WERI-Rb-1 (cell line): ENCODE results near the gene TNKS1BP1.

Experiments used
- DNase-seq: peaks from one replicate; pipeline ENCODE4 v3.0.0-alpha.2; 2020
- H3K27ac ChIP-seq: fragments of 250-450 bp; sonication (Bioruptor Pico); 2 replicates; pipeline ENCODE4 v1.5.1; 2020; ENCODE audit warnings: mild to moderate bottlenecking, moderate library complexity
- H3K27me3 ChIP-seq: fragments of 250-450 bp; sonication (Bioruptor Pico); 2 replicates; pipeline ENCODE4 v1.5.1; 2021; ENCODE audit warnings: mild to moderate bottlenecking, low read depth, moderate library complexity; ENCODE audit not compliant: insufficient read depth, severe bottlenecking
- H3K36me3 ChIP-seq: fragments of 250-450 bp; sonication (Bioruptor Pico); 2 replicates; pipeline ENCODE4 v1.5.1; 2020; ENCODE audit warnings: mild to moderate bottlenecking, moderate library complexity
- H3K4me3 ChIP-seq: 2 replicates; pipeline ENCODE4 v1.5.1; 2011; ENCODE audit warnings: low read depth, mild to moderate bottlenecking, control low read depth, low read length
- H3K9me3 ChIP-seq: fragments of 250-450 bp; sonication (Bioruptor Pico); 2 replicates; pipeline ENCODE4 v1.5.1; 2021; ENCODE audit warnings: mild to moderate bottlenecking, moderate library complexity; ENCODE audit not compliant: severe bottlenecking
- TF ChIP-seq, protein P1 (sequence below): IDR thresholded peaks from 2 replicates; pipeline ENCODE4 v1.5.1; 2011; ENCODE audit warnings: low read depth, mild to moderate bottlenecking, control low read depth, inconsistent platforms, low read length

Gene TNKS1BP1

DNA sequence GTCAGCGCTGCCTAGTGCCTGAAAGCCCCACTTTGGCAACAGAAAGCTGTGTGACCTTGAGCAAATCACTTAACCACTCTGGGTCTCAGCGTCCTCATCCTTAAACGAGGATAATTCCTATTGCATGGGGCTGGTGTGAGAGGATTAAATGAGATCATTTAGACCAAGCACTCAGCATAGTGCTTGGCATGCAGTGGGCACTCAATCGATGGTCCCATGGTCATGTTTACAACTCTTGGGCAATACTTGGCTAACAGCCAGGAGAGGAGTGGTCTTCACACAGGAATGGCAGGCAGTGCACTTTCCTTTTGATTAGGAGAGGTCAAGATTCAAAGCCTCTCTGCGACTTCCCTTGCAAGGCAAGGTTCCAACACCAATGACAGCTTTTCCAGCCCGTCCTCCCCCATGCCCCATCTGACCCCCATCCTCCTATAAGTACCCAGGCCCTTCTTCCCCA is 14.1 kb downstream of the TNKS1BP1 start:
- peak overlapping the region; percentile 64 for H3K27ac ChIP-seq
- H3K9me3 ChIP-seq = no peaks in the 10 kb centered on the region
- H3K4me3 ChIP-seq = peak overlapping the region; percentile 47
- TF ChIP-seq, protein P1, sequence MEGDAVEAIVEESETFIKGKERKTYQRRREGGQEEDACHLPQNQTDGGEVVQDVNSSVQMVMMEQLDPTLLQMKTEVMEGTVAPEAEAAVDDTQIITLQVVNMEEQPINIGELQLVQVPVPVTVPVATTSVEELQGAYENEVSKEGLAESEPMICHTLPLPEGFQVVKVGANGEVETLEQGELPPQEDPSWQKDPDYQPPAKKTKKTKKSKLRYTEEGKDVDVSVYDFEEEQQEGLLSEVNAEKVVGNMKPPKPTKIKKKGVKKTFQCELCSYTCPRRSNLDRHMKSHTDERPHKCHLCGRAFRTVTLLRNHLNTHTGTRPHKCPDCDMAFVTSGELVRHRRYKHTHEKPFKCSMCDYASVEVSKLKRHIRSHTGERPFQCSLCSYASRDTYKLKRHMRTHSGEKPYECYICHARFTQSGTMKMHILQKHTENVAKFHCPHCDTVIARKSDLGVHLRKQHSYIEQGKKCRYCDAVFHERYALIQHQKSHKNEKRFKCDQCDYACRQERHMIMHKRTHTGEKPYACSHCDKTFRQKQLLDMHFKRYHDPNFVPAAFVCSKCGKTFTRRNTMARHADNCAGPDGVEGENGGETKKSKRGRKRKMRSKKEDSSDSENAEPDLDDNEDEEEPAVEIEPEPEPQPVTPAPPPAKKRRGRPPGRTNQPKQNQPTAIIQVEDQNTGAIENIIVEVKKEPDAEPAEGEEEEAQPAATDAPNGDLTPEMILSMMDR = no peak
- DNase-seq = no peak
- peaks cover 32% of the 10 kb centered on the region for H3K36me3 ChIP-seq
- no peaks in the 10 kb centered on the region for H3K27me3 ChIP-seq

DNA sequence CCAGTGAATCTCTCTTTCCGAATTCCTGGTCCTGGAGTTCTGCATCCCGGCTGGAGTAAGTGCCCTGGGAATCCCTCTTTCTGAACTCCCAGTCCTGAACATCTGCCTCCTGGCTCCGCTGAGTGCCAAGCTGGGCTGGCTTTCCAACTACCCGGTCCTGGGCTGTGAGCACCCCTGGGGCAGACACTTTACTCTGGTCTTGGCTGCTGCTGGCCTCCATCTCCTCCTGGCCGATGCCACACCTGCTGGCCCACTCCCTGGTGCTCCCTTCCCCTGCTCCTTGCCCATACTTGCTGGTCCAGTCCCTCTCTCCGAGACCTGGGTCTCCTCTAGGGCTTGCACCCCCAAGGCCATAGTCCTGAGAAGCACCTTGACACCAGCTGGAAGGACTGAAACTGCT is 14.7 kb downstream of the TNKS1BP1 start:
- TF ChIP-seq, protein P1 = no peak
- peaks cover 32% of the 10 kb centered on the region for H3K36me3 ChIP-seq
- no peak for DNase-seq
- H3K27ac ChIP-seq = no peak overlapping the region
- no peaks in the 10 kb centered on the region for H3K9me3 ChIP-seq
- H3K4me3 ChIP-seq = no peak overlapping the region
- H3K27me3 ChIP-seq = no peaks in the 10 kb centered on the region

DNA sequence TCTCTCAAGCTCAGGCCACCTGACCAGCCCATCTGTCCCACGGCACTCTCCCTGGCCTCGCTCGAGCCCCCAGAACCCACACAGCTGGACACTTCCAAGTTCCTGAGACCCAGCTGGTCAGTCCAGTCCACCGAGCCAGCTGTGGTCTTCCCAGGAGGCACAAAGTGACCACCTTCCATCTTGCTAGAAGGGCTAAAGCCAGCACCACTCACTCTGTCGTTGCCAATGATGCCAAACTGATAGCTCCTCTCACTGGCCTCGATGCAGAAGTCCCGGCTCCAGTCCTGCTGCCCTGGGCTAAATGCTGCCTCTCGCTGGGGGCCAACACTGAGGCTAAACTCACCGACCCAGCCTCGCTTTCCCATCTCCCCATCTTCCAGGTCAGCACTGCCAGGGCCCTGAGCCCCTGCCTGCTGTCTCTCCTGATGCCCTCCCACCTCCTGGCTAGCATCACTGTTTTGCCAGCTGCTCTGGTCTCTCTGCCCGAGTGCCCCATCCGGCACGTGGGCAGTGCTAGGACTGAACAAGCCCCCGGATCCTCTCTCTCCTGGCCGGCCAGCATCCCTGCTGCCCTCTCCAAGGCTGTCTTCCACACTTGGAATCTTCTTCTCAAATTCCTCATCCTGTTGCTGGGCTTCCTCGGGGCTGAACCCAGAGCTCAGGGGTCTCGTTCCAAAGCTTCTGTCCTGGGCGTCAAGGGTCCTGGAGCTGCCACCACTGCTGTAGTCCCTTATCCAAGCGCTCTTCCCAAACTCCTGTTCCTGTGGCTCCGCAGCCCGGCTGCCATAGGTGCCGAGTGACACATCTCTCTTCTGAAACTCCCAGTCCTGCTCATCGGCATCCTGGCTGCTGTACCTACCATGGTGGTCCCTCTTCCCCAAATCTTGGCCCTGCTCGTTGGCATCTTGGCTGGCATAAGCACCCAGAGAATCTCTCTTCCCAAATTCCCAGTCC is 15.4 kb downstream of the TNKS1BP1 start:
- Histone ChIP-seq H3K36me3 (peaks cover 25% of the 10 kb centered on the region), H3K9me3 (no peaks in the 10 kb centered on the region), H3K4me3 (no peak overlapping the region), H3K27ac (no peak overlapping the region), H3K27me3 (no peaks in the 10 kb centered on the region)
- no peak for DNase-seq
- TF ChIP-seq, protein P1 = no peak

DNA sequence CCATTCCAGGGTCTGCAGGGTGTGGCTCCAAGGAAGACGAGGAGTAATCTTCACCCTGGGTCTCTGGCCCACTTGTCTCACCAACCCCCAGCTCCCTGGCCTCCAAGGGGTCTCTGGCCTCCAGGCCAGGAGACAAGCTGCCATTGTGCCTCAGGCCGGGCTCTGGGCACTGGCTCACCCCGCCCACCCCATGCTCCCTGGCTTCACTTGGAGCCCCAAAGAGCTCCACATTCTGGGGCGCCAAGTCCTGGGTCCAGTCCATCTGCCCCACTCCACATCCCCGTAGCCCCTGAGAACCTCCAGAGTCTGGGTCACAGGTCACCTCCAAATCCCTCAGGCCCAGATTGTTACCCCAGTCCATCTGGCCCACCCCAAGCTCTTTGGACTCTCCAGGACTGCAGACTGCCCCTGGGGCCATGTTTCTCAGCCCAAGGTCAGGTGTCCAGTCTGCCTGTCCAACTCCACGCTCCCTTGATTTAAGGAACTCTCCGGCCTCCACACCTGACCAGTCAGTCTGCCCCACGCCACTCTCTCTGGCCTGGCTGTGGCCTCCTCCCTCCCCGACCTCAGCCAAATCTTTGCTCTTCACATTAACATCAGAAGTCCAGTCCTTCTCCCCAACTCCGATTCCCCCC is 16.2 kb downstream of the TNKS1BP1 start:
- Histone ChIP-seq H3K36me3 (peaks cover 18% of the 10 kb centered on the region), H3K9me3 (no peaks in the 10 kb centered on the region), H3K4me3 (no peak overlapping the region), H3K27ac (no peak overlapping the region), H3K27me3 (no peaks in the 10 kb centered on the region)
- DNase-seq = no peak
- TF ChIP-seq, protein P1 = no peak

DNA sequence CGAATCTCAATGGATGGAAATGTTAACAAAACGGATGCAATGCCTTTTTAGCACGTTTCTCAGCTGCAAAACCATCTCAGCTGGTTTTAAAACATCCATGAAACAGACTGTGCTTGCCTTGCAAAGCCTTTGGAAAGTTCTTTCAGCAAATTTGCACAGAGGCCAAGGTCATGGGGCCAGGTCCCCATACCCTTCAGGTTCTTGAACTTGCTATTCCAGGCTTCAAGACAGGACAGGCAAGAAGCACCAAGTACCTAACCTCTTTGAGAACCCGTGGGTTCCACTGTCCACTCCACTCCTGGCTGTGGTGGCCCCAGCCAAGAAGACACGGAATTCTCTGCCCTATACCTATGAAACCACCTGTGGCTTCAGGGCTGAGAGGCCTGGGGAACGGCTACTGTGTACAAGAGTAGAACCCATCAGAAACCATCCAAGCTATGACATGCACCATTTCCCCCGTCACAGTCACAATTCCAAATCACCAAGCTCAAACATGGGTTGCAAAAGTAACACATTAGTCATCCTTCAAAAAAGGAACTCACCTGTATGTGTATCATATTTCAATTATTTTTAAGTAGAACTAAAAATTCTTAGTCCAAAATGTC is 17.0 kb downstream of the TNKS1BP1 start:
- Histone ChIP-seq H3K4me3 (no peak overlapping the region), H3K27ac (no peak overlapping the region), H3K27me3 (no peaks in the 10 kb centered on the region), H3K9me3 (no peaks in the 10 kb centered on the region), H3K36me3 (peaks cover 14% of the 10 kb centered on the region)
- DNase-seq = no peak
- TF ChIP-seq, protein P1 = no peak
